WERI-Rb-1 (cell line): ENCODE data around the gene ENSA.
"Not testable (repeated sequence)": the region's sequence is repeated elsewhere in the genome, so short reads cannot be mapped to it uniquely, and the experiment has no call there.

Source experiments
- DNase-seq: peaks from one replicate; pipeline ENCODE4 v3.0.0-alpha.2; 2020
- H3K27ac ChIP-seq: fragments of 250-450 bp; sonication (Bioruptor Pico); 2 replicates; pipeline ENCODE4 v1.5.1; 2020; ENCODE audit warnings: mild to moderate bottlenecking, moderate library complexity
- H3K27me3 ChIP-seq: fragments of 250-450 bp; sonication (Bioruptor Pico); 2 replicates; pipeline ENCODE4 v1.5.1; 2021; ENCODE audit warnings: mild to moderate bottlenecking, low read depth, moderate library complexity; ENCODE audit not compliant: insufficient read depth, severe bottlenecking
- H3K36me3 ChIP-seq: fragments of 250-450 bp; sonication (Bioruptor Pico); 2 replicates; pipeline ENCODE4 v1.5.1; 2020; ENCODE audit warnings: mild to moderate bottlenecking, moderate library complexity
- H3K4me3 ChIP-seq: 2 replicates; pipeline ENCODE4 v1.5.1; 2011; ENCODE audit warnings: low read depth, mild to moderate bottlenecking, control low read depth, low read length
- H3K9me3 ChIP-seq: fragments of 250-450 bp; sonication (Bioruptor Pico); 2 replicates; pipeline ENCODE4 v1.5.1; 2021; ENCODE audit warnings: mild to moderate bottlenecking, moderate library complexity; ENCODE audit not compliant: severe bottlenecking
- TF ChIP-seq, protein P1 (sequence below): IDR thresholded peaks from 2 replicates; pipeline ENCODE4 v1.5.1; 2011; ENCODE audit warnings: low read depth, mild to moderate bottlenecking, control low read depth, inconsistent platforms, low read length

The ENSA gene

GRCh38 chr1:150604226-150604588 lies 25.2 kb downstream of the ENSA start:
- H3K27ac ChIP-seq, result no peak overlapping the region
- no peak for DNase-seq
- H3K9me3 ChIP-seq, result peaks cover 2% of the 10 kb centered on the region
- no peaks in the 10 kb centered on the region for H3K27me3 ChIP-seq
- no peak overlapping the region for H3K4me3 ChIP-seq
- TF ChIP-seq, protein P1, sequence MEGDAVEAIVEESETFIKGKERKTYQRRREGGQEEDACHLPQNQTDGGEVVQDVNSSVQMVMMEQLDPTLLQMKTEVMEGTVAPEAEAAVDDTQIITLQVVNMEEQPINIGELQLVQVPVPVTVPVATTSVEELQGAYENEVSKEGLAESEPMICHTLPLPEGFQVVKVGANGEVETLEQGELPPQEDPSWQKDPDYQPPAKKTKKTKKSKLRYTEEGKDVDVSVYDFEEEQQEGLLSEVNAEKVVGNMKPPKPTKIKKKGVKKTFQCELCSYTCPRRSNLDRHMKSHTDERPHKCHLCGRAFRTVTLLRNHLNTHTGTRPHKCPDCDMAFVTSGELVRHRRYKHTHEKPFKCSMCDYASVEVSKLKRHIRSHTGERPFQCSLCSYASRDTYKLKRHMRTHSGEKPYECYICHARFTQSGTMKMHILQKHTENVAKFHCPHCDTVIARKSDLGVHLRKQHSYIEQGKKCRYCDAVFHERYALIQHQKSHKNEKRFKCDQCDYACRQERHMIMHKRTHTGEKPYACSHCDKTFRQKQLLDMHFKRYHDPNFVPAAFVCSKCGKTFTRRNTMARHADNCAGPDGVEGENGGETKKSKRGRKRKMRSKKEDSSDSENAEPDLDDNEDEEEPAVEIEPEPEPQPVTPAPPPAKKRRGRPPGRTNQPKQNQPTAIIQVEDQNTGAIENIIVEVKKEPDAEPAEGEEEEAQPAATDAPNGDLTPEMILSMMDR, result no peak
- peaks cover 26% of the 10 kb centered on the region for H3K36me3 ChIP-seq

DNA sequence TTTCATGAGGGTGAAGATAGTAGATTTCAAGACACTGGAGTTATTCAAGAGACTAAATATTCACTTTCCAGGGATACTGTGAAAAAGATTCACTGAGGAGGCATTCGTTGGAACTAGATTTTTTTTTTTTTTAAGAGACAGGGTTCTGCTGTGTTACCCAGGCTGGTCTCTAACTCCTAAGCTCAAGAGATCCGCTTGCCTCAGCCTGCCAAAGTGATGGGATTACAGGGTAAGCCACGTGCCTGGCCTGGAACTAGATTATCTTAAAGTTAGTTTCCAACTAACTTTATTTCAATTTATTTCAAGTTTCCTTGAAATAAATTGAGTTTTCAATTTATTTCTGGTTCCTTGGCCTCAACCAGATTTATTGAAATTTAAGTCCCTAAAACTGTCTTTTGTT lies 25.7 kb downstream of the ENSA start:
- H3K27me3 ChIP-seq, result no peaks in the 10 kb centered on the region
- no peak overlapping the region for H3K27ac ChIP-seq
- TF ChIP-seq, protein P1, result no peak
- no peaks in the 10 kb centered on the region for H3K9me3 ChIP-seq
- peaks cover 24% of the 10 kb centered on the region for H3K36me3 ChIP-seq
- H3K4me3 ChIP-seq, result no peak overlapping the region
- DNase-seq, result peak; percentile 54

- not testable (repeated sequence) for H3K4me3 ChIP-seq, H3K27ac ChIP-seq, DNase-seq, H3K9me3 ChIP-seq, H3K27me3 ChIP-seq
- peaks cover 14% of the 10 kb centered on the region for H3K36me3 ChIP-seq
Observed at GRCh38 chr1:150602372-150602771, 27.0 kb downstream of the ENSA start.

DNA sequence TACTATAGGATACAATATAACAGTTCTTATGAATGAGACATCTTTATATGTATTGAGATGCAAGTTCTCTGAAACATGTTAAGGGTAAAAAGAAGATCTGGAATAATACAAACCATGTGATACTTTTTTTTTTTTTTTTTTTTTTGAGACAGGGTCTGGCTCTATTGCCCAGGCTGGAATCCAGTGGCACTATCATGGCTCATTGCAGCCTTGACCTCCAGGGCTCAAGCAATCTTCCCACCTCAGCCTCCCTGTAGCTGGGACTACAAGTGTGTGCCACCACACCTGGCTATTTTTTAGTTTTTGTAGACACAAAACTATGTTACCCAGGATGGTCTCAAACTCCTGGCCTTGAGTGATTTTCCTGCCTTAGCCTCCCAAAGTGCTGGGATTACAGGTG lies 27.9 kb downstream of the ENSA start:
- Histone ChIP-seq H3K4me3 (no peak overlapping the region), H3K27ac (no peak overlapping the region), H3K9me3 (no peaks in the 10 kb centered on the region), H3K27me3 (no peaks in the 10 kb centered on the region), H3K36me3 (peaks cover 14% of the 10 kb centered on the region)
- TF ChIP-seq, protein P1, result no peak
- DNase-seq, result no peak

DNA sequence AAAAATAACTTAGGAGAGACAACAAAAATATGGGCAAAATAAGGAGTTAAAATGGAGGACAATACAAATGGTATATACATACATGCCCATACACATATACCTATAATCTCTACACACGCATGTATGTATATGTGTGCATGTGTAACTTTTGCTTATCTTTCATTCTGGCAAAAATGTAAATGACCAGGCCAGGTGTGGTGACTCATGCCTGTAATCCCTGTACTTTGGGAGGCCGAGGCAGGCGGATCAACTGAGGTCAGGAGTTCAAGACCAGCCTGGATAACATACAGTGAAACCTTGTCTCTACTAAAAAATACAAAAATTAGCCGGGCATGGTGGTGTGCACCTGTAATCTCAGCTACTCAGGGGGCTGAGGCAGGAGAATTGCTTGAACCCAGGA lies 31.1 kb downstream of the ENSA start:
- H3K36me3 ChIP-seq, H3K9me3 ChIP-seq, DNase-seq, H3K4me3 ChIP-seq, H3K27ac ChIP-seq, H3K27me3 ChIP-seq: not testable (repeated sequence)

DNA sequence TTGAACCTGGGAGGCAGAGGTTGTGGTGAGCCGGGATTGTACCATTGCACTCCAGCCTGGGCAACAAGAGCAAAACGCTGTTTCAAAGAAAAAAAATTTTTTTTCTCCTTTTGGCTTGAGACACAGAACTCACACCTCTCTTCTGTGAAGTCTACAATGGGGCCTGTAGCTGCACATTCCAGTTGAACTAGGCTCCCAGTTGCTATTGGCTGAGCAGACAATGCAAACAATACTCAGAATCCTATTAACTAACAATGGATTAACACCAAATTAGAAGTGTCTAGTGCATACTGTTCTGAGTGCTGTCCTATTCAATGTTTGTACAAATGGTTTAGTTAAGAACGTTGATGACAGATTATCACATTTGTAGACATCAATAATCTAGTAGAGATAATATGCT lies 32.4 kb downstream of the ENSA start:
- DNase-seq, result no peak
- TF ChIP-seq, protein P1, result no peak

GRCh38 chr1:150596095-150596892 lies 33.1 kb downstream of the ENSA start:
- no peak for DNase-seq
- peaks cover 11% of the 10 kb centered on the region for H3K36me3 ChIP-seq
- no peaks in the 10 kb centered on the region for H3K27me3 ChIP-seq
- H3K4me3 ChIP-seq, result no peak overlapping the region
- H3K27ac ChIP-seq, result no peak overlapping the region
- no peaks in the 10 kb centered on the region for H3K9me3 ChIP-seq
- TF ChIP-seq, protein P1, result no peak

More for the DNA sequence above, 32.4 kb downstream of the ENSA start:
- Histone ChIP-seq H3K4me3 (no peak overlapping the region), H3K9me3 (no peaks in the 10 kb centered on the region), H3K27me3 (no peaks in the 10 kb centered on the region), H3K27ac (no peak overlapping the region), H3K36me3 (peaks cover 7% of the 10 kb centered on the region)
